RCC 7860 (cell line): ENCODE results near the gene SLC38A6.

ENCODE experiments used
- DNase-seq: peaks from one replicate; pipeline ENCODE4 v3.0.0-alpha.2; 2015; ENCODE audit warnings: low spot score
- FAIRE-seq: peaks from 2 replicates; lab custom pipeline; 2012; peaks lifted over from hg19 to GRCh38; lab: Jason Lieb, UNC

SLC38A6 gene

DNA sequence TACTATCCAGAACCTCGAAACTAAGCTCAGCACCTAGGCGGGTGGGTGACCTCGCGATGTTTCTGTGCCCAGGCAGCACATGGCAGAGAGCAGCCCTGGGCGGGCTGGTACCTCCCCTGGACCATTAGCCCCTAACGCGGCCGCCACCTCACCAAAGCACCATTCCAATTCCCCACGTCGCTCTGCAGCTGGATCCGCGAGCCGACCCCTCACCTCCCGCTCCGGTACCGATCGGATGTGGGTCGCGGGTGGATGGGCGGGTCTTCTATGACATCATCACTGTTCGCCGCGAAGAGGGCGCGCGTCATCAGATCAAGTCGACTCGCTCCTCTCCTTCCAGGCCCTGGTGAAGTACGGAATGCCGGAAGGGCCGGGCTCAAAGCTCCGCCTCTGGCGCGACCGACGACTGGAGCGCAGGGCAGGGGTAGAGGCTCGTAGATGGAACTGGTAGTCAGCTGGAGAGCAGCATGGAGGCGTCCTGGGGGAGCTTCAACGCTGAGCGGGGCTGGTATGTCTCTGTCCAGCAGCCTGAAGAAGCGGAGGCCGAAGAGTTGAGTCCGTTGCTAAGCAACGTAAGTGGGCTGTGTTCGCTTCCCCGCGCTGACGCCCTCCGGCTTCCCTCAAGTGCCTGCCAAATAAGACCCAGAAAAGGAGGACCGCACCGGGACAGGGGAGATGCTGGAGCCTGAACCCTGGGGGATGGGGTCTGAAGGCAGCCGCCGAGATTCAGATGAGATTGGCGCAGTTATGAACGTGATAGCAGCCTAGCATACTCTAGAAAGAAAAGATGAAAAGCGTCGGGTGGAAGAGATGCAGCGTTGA is at the start of gene SLC38A6, which contains the start of gene TRMT5:
Gene SLC38A6 (plus strand): TSS at position 435 of the 822 bp plus-strand sequence. CDS start 33 bp downstream, at position 468.
Gene TRMT5 (minus strand): TSS at position 269 of the 822 bp plus-strand sequence. CDS start 106 bp downstream, at position 163.
- peak; percentile 75 for DNase-seq
- FAIRE-seq, result peak; percentile 14

DNA sequence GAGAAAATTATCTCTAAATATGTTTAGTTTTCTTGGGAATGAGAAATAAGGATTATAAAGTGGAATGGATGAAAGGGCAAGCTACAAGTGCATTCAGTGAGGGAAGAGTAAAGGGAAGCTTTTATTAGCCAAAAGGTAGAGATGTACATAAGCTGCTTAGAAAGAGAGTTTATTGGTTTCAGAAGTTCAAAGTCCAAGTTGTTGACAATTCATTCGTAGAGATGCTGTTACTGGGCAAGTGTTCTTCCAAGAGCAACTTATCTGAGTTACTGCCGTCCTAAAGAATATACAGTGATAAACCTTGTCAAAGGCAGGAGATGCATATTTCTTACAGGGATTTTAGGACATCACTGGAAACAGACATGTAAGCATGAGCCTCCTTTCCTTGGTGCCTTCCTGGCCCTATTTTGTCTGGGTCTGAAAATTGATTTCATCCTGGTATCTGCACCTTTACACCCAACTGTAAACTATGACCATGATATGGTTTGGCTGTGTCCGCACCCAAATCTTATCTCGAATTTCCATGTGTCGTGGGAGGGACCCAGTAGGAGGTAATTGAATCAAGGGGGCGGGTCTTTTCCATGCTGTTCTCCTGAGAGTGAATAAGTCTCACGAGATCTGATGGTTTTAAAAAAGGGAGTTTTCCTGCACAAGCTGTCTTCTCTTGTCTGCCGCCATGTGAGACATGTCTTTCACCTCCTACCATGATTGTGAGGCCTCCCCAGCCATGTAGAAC is 47.0 kb upstream of the SLC38A6 start:
- no peak for FAIRE-seq
- DNase-seq, result no peak

DNA sequence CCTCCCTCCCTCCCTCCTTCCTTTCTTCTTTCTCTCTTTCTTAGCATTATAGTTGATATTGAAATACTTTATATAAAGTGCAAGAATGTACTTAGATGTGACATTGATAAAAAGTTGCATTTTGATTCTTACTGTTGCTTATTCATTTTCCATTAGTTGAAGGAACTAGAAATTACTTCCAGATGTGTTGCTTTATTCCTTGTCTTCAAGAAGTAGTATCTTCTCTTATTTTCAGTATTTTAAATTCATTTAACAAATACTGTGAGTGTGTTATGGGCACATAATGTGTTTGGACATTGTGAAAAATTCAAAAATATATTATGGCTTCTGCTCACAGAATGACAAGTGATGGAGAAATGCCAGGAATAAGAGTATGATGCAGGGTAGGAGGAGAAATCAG is 45.7 kb upstream of the SLC38A6 start:
- FAIRE-seq, result no peak
- no peak for DNase-seq

- no peak for FAIRE-seq
- no peak for DNase-seq
Measured at GRCh38 chr14:60943637-60944032, 37.4 kb upstream of the SLC38A6 start.

DNA sequence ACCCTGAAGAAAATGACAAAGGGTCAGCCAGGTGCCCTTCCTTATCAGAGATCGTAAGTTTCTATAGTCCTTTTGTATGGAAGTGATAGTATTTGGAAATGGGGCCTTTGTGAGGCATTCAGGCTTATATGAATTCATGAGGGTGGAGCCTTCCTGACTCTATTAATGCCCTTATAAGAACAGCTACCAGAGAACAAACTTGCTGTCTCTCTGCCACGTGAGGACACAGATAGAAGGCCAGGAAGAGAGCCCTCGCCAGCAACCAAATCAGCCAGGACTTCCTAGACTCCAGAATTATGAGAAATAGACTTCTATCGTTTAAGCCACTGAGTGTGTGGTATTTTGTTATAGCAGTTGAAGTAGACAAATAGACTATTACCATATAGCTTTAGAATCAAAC is 36.8 kb upstream of the SLC38A6 start:
- DNase-seq (no peak), FAIRE-seq (no peak)

GRCh38 chr14:60945984-60946383 is 35.1 kb upstream of the SLC38A6 start:
- FAIRE-seq (no peak), DNase-seq (no peak)

DNA sequence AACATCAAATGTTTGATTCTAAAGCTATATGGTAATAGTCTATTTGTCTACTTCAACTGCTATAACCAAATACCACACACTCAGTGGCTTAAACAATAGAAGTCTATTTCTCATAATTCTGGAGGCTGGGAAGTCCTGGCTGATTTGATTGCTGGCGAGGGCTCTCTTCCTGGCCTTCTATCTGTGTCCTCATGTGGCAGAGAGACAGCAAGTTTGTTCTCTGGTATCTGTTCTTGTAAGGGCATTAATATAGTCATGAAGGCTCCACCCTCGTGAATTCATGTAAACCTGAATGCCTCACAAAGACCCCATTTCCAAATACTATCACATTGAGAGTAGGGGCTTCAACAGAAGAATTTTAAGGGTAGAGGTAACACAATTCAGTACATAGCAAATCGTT is 34.3 kb upstream of the SLC38A6 start:
- no peak for FAIRE-seq

GRCh38 chr14:60951776-60952435 is 29.1 kb upstream of the SLC38A6 start:
- no peak for DNase-seq

More for the DNA sequence above, 34.3 kb upstream of the SLC38A6 start:
- DNase-seq, result no peak

GRCh38 chr14:60956202-60956601 is 24.8 kb upstream of the SLC38A6 start:
- DNase-seq, result no peak
- FAIRE-seq, result no peak

More at GRCh38 chr14:60951776-60952435, 29.1 kb upstream of the SLC38A6 start:
- no peak for FAIRE-seq

DNA sequence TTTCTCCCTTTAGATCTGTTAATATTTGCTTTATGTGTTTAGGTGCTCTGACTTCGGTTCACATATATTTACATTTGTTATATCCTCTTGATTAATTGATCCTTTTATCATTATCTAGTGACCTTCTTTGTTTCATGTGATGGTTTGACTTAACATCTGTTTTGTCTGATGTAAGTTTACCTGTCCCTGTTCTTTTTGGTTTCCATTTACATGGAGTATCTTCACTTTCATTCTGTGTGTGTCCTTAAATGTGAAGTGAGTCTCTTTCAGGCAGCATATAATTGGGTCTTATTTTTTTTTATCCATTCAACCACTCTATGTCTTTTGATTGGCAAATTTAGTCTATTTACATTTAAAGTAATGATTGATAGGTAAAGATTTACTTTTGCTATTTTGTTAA is 24.4 kb upstream of the SLC38A6 start:
- FAIRE-seq, result no peak

GRCh38 chr14:60958146-60958545 is 22.9 kb upstream of the SLC38A6 start:
- FAIRE-seq, result no peak
- no peak for DNase-seq

More for the DNA sequence above, 24.4 kb upstream of the SLC38A6 start:
- DNase-seq, result no peak

- FAIRE-seq, result no peak
- DNase-seq, result no peak
Measured at GRCh38 chr14:60963761-60964160, 17.3 kb upstream of the SLC38A6 start.

DNA sequence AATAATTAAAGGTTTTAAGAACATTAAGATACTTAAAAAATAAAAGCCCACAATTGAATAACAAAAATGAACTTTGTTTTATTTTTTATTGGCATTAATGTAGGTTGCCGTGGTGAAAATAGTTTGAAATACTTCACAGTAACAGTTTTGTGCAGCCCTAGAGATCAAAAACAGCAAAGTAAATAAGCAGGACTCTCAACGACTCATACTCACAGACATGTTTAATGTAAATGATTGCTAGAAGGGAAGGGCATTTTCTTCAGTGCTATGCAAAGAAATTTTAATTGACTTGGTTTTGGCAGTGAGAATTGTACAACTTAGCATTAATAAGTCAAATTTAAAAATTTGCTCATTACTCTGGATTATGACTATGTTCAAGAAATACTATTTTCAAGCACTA is 16.1 kb upstream of the SLC38A6 start:
- FAIRE-seq (no peak), DNase-seq (no peak)

GRCh38 chr14:60965402-60965801 is 15.6 kb upstream of the SLC38A6 start:
- no peak for FAIRE-seq
- no peak for DNase-seq

DNA sequence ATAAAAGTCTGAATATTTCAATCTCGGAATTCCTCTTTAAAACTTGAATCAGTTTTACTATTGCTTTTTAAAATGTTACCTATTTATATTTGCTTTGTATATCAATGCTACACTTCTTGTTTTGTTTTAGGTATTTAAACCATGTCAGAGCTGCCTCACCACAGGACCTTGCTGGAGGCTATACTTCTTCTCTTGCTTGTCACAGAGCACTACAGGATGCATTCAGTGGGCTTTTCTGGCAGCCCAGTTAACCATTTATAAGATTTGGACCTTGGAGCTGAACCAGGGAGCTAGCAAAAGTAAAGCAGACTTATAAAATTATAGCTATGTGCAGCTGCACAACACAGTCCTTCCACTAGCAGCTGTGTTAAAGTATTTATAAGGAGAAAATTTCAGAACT is 12.9 kb upstream of the SLC38A6 start:
- no peak for DNase-seq
- FAIRE-seq, result no peak

DNA sequence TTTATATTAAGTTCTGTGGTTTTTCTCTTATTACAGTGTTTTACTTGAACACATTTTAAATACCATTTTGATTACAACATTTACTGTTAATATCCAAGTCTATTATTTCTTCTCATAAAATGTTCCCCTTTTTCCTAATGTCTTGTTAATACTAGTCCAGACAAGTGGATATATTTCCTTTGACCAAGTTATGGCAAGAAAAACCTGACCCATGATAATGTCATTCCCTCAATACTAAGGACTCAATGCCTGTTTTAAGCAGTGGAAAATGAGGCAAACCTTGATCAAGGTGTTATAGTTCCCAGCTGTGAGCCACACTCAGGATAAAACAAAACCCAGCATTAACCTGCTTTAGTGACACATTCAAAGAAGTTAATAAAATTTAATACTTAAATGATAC is 12.4 kb upstream of the SLC38A6 start:
- DNase-seq (no peak), FAIRE-seq (no peak)

DNA sequence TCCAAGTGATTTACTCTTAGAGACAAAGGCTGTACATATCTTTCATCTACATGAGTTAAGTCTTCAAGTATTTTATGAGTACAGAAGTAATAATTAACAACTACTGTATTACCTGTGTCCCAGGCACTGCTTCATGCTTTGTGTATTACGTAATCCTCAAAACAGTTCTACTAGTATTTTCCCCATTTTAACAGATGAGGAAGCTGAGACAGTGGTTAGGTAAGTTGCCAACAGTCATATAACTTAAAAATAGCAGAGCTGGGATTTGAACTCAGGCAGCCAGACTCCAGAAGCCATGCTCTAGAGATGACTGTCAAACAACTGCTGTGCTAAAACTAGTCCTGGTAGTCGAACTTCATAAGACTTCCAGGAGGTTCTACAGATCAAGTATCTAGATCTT is 10.9 kb upstream of the SLC38A6 start:
- FAIRE-seq (no peak), DNase-seq (peak; percentile 17)

GRCh38 chr14:60971271-60971670 is 9.8 kb upstream of the SLC38A6 start:
- no peak for DNase-seq
- no peak for FAIRE-seq

DNA sequence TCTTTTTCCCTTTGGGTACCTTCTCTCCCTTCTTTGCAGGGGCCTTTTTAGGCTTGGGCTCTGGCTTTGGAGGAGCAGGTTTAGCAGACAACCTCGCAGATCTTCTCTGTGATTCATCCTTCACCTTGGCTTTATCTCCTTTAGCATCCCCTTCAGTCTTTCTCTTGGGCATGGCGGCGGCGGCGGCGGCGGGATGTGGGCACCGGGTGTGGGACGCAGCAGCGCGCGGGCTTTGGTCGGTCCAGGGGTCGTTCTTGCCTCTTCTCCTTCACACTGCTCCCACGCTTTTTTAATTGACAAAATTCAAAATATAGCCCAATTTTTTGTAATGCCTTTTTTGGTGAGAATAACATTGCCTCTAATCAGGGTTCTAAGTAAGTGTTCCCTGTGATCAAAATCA is 8.8 kb upstream of the SLC38A6 start:
- FAIRE-seq, result no peak

GRCh38 chr14:60973070-60973469 is 8.0 kb upstream of the SLC38A6 start:
- no peak for FAIRE-seq
- DNase-seq, result no peak

More for the DNA sequence above, 8.8 kb upstream of the SLC38A6 start:
- no peak for DNase-seq

- FAIRE-seq, result no peak
- DNase-seq, result no peak
Measured at GRCh38 chr14:60974090-60974651, 6.9 kb upstream of the SLC38A6 start.
